Measurements from ENCODE around the gene ZNF277.

ZNF277 gene

GRCh38 chr7:112171673-112172072, 34.8 kb upstream of the ZNF277 start:
- Histone ChIP-seq H3K27me3 (ENCODE audit: low read depth, low read length) (no peaks in the 10 kb centered on the region), H3K36me3 (ENCODE audit: control insufficient read depth in 1 of 2, insufficient read depth in 2 of 2, low read length in 2 of 2) (no peaks in the 10 kb centered on the region), H3K4me1 (ENCODE audit: control insufficient read depth in 1 of 2, insufficient read depth in 2 of 2, low read length in 2 of 2) (peaks cover 0 to 7% of the 10 kb centered on the region in 2 donors), H3K4me3 (ENCODE audit: low read depth in 1 of 2, low read length in 2 of 2) (no peak overlapping the region), H3K27ac (ENCODE audit: low read length) (no peak overlapping the region), H3K9me3 (ENCODE audit: control insufficient read depth in 1 of 2, low read length in 2 of 2) (no peaks in the 10 kb centered on the region)

GRCh38 chr7:112172870-112173567, 33.5 kb upstream of the ZNF277 start:
- H3K27ac ChIP-seq (ENCODE audit: low read length), result no peak overlapping the region

GRCh38 chr7:112173568-112173905, 33.0 kb upstream of the ZNF277 start:
- H3K9me3 ChIP-seq (ENCODE audit: control insufficient read depth in 1 of 2, low read length in 2 of 2), result no peaks in the 10 kb centered on the region
- no peaks in the 10 kb centered on the region for H3K36me3 ChIP-seq (ENCODE audit: control insufficient read depth in 1 of 2, insufficient read depth in 2 of 2, low read length in 2 of 2)
- no peak overlapping the region for H3K27ac ChIP-seq (ENCODE audit: low read length)
- H3K4me1 ChIP-seq (ENCODE audit: control insufficient read depth in 1 of 2, insufficient read depth in 2 of 2, low read length in 2 of 2), result peaks cover 0 to 7% of the 10 kb centered on the region in 2 donors
- no peak overlapping the region for H3K4me3 ChIP-seq (ENCODE audit: low read depth in 1 of 2, low read length in 2 of 2)
- no peaks in the 10 kb centered on the region for H3K27me3 ChIP-seq (ENCODE audit: low read depth, low read length)

More at GRCh38 chr7:112172870-112173567, 33.5 kb upstream of the ZNF277 start:
- no peak overlapping the region for H3K4me3 ChIP-seq (ENCODE audit: low read depth in 1 of 2, low read length in 2 of 2)
- H3K27me3 ChIP-seq (ENCODE audit: low read depth, low read length), result no peaks in the 10 kb centered on the region
- peaks cover 0 to 7% of the 10 kb centered on the region in 2 donors for H3K4me1 ChIP-seq (ENCODE audit: control insufficient read depth in 1 of 2, insufficient read depth in 2 of 2, low read length in 2 of 2)
- H3K36me3 ChIP-seq (ENCODE audit: control insufficient read depth in 1 of 2, insufficient read depth in 2 of 2, low read length in 2 of 2), result no peaks in the 10 kb centered on the region
- H3K9me3 ChIP-seq (ENCODE audit: control insufficient read depth in 1 of 2, low read length in 2 of 2), result no peaks in the 10 kb centered on the region

GRCh38 chr7:112174192-112174591, 32.3 kb upstream of the ZNF277 start:
- no peak overlapping the region for H3K27ac ChIP-seq (ENCODE audit: low read length)
- H3K9me3 ChIP-seq (ENCODE audit: control insufficient read depth in 1 of 2, low read length in 2 of 2), result no peaks in the 10 kb centered on the region
- peaks cover 0 to 7% of the 10 kb centered on the region in 2 donors for H3K4me1 ChIP-seq (ENCODE audit: control insufficient read depth in 1 of 2, insufficient read depth in 2 of 2, low read length in 2 of 2)
- H3K36me3 ChIP-seq (ENCODE audit: control insufficient read depth in 1 of 2, insufficient read depth in 2 of 2, low read length in 2 of 2), result no peaks in the 10 kb centered on the region
- no peaks in the 10 kb centered on the region for H3K27me3 ChIP-seq (ENCODE audit: low read depth, low read length)
- no peak overlapping the region for H3K4me3 ChIP-seq (ENCODE audit: low read depth in 1 of 2, low read length in 2 of 2)

- Histone ChIP-seq H3K27ac (ENCODE audit: low read length) (no peak overlapping the region), H3K27me3 (ENCODE audit: low read depth, low read length) (no peaks in the 10 kb centered on the region), H3K4me3 (ENCODE audit: low read depth in 1 of 2, low read length in 2 of 2) (no peak overlapping the region), H3K9me3 (ENCODE audit: control insufficient read depth in 1 of 2, low read length in 2 of 2) (no peaks in the 10 kb centered on the region), H3K36me3 (ENCODE audit: control insufficient read depth in 1 of 2, insufficient read depth in 2 of 2, low read length in 2 of 2) (no peaks in the 10 kb centered on the region), H3K4me1 (ENCODE audit: control insufficient read depth in 1 of 2, insufficient read depth in 2 of 2, low read length in 2 of 2) (peaks cover 0 to 16% of the 10 kb centered on the region in 2 donors)
Observed at GRCh38 chr7:112176241-112176640, 30.3 kb upstream of the ZNF277 start.

- Histone ChIP-seq H3K4me3 (ENCODE audit: low read depth in 1 of 2, low read length in 2 of 2) (no peak overlapping the region), H3K27ac (ENCODE audit: low read length) (no peak overlapping the region), H3K36me3 (ENCODE audit: control insufficient read depth in 1 of 2, insufficient read depth in 2 of 2, low read length in 2 of 2) (no peaks in the 10 kb centered on the region), H3K9me3 (ENCODE audit: control insufficient read depth in 1 of 2, low read length in 2 of 2) (no peaks in the 10 kb centered on the region), H3K27me3 (ENCODE audit: low read depth, low read length) (no peaks in the 10 kb centered on the region), H3K4me1 (ENCODE audit: control insufficient read depth in 1 of 2, insufficient read depth in 2 of 2, low read length in 2 of 2) (peaks cover 0 to 16% of the 10 kb centered on the region in 2 donors)
Observed at GRCh38 chr7:112176693-112177415, 29.6 kb upstream of the ZNF277 start.

GRCh38 chr7:112180223-112180622, 26.3 kb upstream of the ZNF277 start:
- no peaks in the 10 kb centered on the region for H3K9me3 ChIP-seq (ENCODE audit: control insufficient read depth in 1 of 2, low read length in 2 of 2)
- H3K27me3 ChIP-seq (ENCODE audit: low read depth, low read length), result no peaks in the 10 kb centered on the region
- peaks cover 0 to 16% of the 10 kb centered on the region in 2 donors for H3K4me1 ChIP-seq (ENCODE audit: control insufficient read depth in 1 of 2, insufficient read depth in 2 of 2, low read length in 2 of 2)
- H3K4me3 ChIP-seq (ENCODE audit: low read depth in 1 of 2, low read length in 2 of 2), result no peak overlapping the region
- H3K36me3 ChIP-seq (ENCODE audit: control insufficient read depth in 1 of 2, insufficient read depth in 2 of 2, low read length in 2 of 2), result no peaks in the 10 kb centered on the region
- H3K27ac ChIP-seq (ENCODE audit: low read length), result no peak overlapping the region

- Histone ChIP-seq H3K36me3 (ENCODE audit: control insufficient read depth in 1 of 2, insufficient read depth in 2 of 2, low read length in 2 of 2) (no peaks in the 10 kb centered on the region), H3K9me3 (ENCODE audit: control insufficient read depth in 1 of 2, low read length in 2 of 2) (no peaks in the 10 kb centered on the region), H3K27me3 (ENCODE audit: low read depth, low read length) (no peaks in the 10 kb centered on the region), H3K27ac (ENCODE audit: low read length) (no peak overlapping the region), H3K4me3 (ENCODE audit: low read depth in 1 of 2, low read length in 2 of 2) (no peak overlapping the region), H3K4me1 (ENCODE audit: control insufficient read depth in 1 of 2, insufficient read depth in 2 of 2, low read length in 2 of 2) (peaks cover 0 to 16% of the 10 kb centered on the region in 2 donors)
Observed at GRCh38 chr7:112182749-112183148, 23.7 kb upstream of the ZNF277 start.

- Histone ChIP-seq H3K4me1 (ENCODE audit: control insufficient read depth in 1 of 2, insufficient read depth in 2 of 2, low read length in 2 of 2) (peaks cover 0 to 19% of the 10 kb centered on the region in 2 donors), H3K27ac (ENCODE audit: low read length) (no peak overlapping the region)
Observed at GRCh38 chr7:112183266-112183665, 23.2 kb upstream of the ZNF277 start.

GRCh38 chr7:112184455-112184854, 22.0 kb upstream of the ZNF277 start:
- H3K36me3 ChIP-seq (ENCODE audit: control insufficient read depth in 1 of 2, insufficient read depth in 2 of 2, low read length in 2 of 2), result no peaks in the 10 kb centered on the region
- peaks cover 0 to 22% of the 10 kb centered on the region in 2 donors for H3K4me1 ChIP-seq (ENCODE audit: control insufficient read depth in 1 of 2, insufficient read depth in 2 of 2, low read length in 2 of 2)
- no peaks in the 10 kb centered on the region for H3K9me3 ChIP-seq (ENCODE audit: control insufficient read depth in 1 of 2, low read length in 2 of 2)
- H3K27me3 ChIP-seq (ENCODE audit: low read depth, low read length), result no peaks in the 10 kb centered on the region
- H3K4me3 ChIP-seq (ENCODE audit: low read depth in 1 of 2, low read length in 2 of 2), result no peak overlapping the region
- no peak overlapping the region for H3K27ac ChIP-seq (ENCODE audit: low read length)

More at GRCh38 chr7:112183266-112183665, 23.2 kb upstream of the ZNF277 start:
- Histone ChIP-seq H3K4me3 (ENCODE audit: low read depth in 1 of 2, low read length in 2 of 2) (no peak overlapping the region), H3K27me3 (ENCODE audit: low read depth, low read length) (no peaks in the 10 kb centered on the region), H3K36me3 (ENCODE audit: control insufficient read depth in 1 of 2, insufficient read depth in 2 of 2, low read length in 2 of 2) (no peaks in the 10 kb centered on the region), H3K9me3 (ENCODE audit: control insufficient read depth in 1 of 2, low read length in 2 of 2) (no peaks in the 10 kb centered on the region)

GRCh38 chr7:112185005-112185834, 21.3 kb upstream of the ZNF277 start:
- no peak overlapping the region for H3K4me3 ChIP-seq (ENCODE audit: low read depth in 1 of 2, low read length in 2 of 2)

More at GRCh38 chr7:112185005-112185834, 21.3 kb upstream of the ZNF277 start:
- Histone ChIP-seq H3K36me3 (ENCODE audit: control insufficient read depth in 1 of 2, insufficient read depth in 2 of 2, low read length in 2 of 2) (no peaks in the 10 kb centered on the region), H3K27me3 (ENCODE audit: low read depth, low read length) (no peaks in the 10 kb centered on the region), H3K9me3 (ENCODE audit: control insufficient read depth in 1 of 2, low read length in 2 of 2) (no peaks in the 10 kb centered on the region), H3K4me1 (ENCODE audit: control insufficient read depth in 1 of 2, insufficient read depth in 2 of 2, low read length in 2 of 2) (peaks cover 0 to 20% of the 10 kb centered on the region in 2 donors), H3K27ac (ENCODE audit: low read length) (no peak overlapping the region)

Measured in muscle layer of duodenum (tissue), 2 donors.